HL-60 (cell line): ENCODE results near the gene ODC1.

ENCODE experiments used
- CTCF ChIP-seq: IDR thresholded peaks from one replicate; pipeline ENCODE4 v1.5.1; 2011; ENCODE audit warnings: low read length, control low read depth, inconsistent platforms; ENCODE audit not compliant: insufficient read depth
- REST ChIP-seq: IDR thresholded peaks from 2 replicates; pipeline ENCODE4 v1.6.1; 2012; ENCODE audit warnings: low read depth; ENCODE audit not compliant: insufficient replicate concordance
- SPI1 ChIP-seq: IDR thresholded peaks from 2 replicates; pipeline ENCODE4 v1.6.1; 2012; ENCODE audit warnings: low read depth, mild to moderate bottlenecking, borderline replicate concordance

GRCh38 chr2:10440736-10441135 lies 7.4 kb downstream of the ODC1 start:
- no peak for TF ChIP-seq CTCF
- no peak for TF ChIP-seq SPI1
- no peak for TF ChIP-seq REST
